NB4 (cell line): Measurements from ENCODE around the gene TIMM22.
A peak's percentile ranks its signal among the peaks of the same experiment; 100 is the strongest.
"Not testable (repeated sequence)": the region's sequence is repeated elsewhere in the genome, so short reads cannot be mapped to it uniquely, and the experiment has no call there.

Experiments used
- DNase-seq: peaks from one replicate; pipeline ENCODE4 v3.0.0; 2010; ENCODE audit warnings: low read depth
- H3K4me3 ChIP-seq: one replicate; pipeline ENCODE4 v1.5.1; 2011; ENCODE audit warnings: mild to moderate bottlenecking, low read depth, low read length, moderate library complexity
- CTCF ChIP-seq: IDR thresholded peaks from one replicate; pipeline ENCODE4 v1.5.1; 2012; ENCODE audit warnings: low read depth, low read length
- MAX ChIP-seq: IDR thresholded peaks from 2 replicates; pipeline ENCODE4 v1.6.1; 2011; ENCODE audit warnings: low read depth, low read length
- MYC ChIP-seq: IDR thresholded peaks from 2 replicates; pipeline ENCODE4 v1.6.1; 2011; ENCODE audit warnings: low read depth, low read length
- POLR2A ChIP-seq: IDR thresholded peaks from 2 replicates; pipeline ENCODE4 v1.6.1; 2011; ENCODE audit warnings: mild to moderate bottlenecking; ENCODE audit not compliant: insufficient read length; ENCODE audit errors: extremely low read depth

TIMM22 gene

DNA sequence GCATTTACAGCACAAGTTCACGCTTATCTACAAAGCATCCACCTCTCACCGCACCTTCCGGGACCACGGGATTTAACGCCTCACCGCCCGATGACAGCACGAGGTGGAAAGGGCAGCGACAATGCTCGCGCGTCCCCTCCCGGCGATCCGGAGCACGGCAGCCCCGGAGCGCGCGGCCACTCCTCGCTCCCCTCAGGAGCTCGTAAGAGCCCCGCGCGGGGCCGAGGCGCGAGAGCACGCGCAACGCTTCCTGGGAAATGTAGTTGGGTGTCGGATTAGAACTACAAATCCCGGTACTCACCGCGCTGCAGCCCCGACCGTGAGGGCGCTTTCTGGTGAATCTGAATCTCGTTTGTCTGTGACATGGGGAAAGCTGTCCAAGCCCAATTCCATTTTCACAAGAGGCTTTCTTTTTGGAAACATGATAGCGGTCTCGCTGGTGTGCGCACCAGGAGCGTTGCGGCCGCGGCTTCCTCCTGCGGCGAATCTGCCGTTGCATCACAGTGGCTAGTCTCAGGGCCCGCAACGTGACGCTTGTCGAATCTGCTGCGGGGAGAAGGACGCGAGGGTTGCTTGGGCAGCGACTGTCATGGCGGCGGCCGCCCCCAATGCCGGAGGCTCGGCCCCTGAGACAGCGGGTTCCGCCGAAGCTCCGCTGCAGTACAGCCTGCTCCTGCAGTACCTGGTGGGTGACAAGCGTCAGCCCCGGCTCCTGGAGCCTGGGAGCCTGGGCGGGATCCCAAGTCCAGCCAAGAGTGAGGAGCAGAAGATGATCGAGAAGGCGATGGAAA is at the start of gene TIMM22:
TIMM22 (plus strand) TSS at position 576 of the 791 bp plus-strand sequence; CDS start at position 590, 14 bp downstream.
- peak; percentile 70 for TF ChIP-seq POLR2A
- peak; percentile 60 for TF ChIP-seq CTCF
- TF ChIP-seq MYC = peak; percentile 94
- peak; percentile 93 for TF ChIP-seq MAX
- H3K4me3 ChIP-seq = peak within 1 kb of the TSS; percentile 89
- peak; percentile 95 for DNase-seq

- TF ChIP-seq CTCF = no peak
- no peak for TF ChIP-seq POLR2A
- no peak for TF ChIP-seq MAX
- TF ChIP-seq MYC = no peak
- H3K4me3 ChIP-seq = no peak overlapping the region
- no peak for DNase-seq
These were observed 48.6 kb upstream of the TIMM22 start for GRCh38 chr17:948284-948852.

DNA sequence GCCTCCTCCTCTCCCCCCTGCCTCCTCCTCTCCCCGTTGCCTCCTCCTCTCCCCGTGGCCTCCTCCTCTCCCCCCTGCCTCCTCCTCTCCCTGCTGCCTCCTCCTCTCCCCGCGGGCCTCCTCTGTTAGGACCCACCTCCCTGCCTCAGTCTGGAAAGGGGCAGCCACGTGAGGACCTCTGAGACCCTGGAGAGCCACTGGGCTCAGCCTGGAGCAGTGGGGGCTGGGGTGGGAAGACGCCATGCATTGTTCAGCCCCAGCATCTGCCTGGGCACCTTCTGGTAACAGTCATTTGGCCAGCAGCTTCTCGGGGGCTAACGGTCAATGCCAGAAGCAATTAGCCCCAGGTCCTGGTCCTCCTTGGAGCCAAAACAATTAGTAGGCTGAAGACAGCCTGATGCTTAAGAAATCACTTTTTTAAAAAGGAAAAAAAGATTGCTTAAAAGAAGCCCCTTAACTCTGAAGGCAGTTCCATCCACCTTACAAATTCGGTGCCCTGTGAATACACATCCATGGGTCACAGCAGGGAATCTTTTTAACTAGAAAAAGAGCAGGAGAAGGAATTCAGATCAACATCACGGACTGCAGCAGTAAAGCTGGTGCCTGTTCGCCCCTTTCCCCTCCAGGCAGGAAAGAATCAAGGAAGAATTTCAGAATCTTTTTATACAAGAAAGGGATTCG is 47.2 kb upstream of the TIMM22 start:
- H3K4me3 ChIP-seq = no peak overlapping the region
- no peak for DNase-seq

GRCh38 chr17:951325-952132 is 45.4 kb upstream of the TIMM22 start:
- TF ChIP-seq MYC = no peak
- DNase-seq = peak; percentile 67
- H3K4me3 ChIP-seq = no peak overlapping the region

More for the DNA sequence above, 47.2 kb upstream of the TIMM22 start:
- TF ChIP-seq MAX = no peak
- no peak for TF ChIP-seq MYC
- no peak for TF ChIP-seq POLR2A
- TF ChIP-seq CTCF = no peak

GRCh38 chr17:952592-952991 is 44.3 kb upstream of the TIMM22 start:
- DNase-seq, H3K4me3 ChIP-seq: not testable (repeated sequence)

DNA sequence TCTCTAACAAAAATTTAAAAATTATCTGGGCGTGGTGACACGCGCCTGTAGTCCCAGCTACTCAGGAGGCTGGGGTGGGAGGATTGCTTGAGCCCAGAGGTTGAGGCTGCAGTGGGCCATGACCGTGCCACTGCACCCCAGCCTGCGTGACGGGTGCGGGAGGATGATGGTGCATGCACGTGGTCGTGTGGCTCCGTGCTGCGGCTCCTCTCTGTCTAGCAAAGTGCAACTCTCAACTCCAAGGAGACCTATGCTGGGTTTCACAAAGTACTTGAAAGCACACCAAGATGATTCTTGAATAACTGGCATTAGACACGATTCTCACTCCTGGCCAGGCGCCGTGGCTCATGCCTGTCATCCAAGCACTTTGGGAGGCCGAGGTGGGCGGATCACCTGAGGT is 43.2 kb upstream of the TIMM22 start:
- DNase-seq = no peak
- H3K4me3 ChIP-seq = no peak overlapping the region
- TF ChIP-seq MYC (no peak), POLR2A (no peak), MAX (no peak), CTCF (no peak)
